NCI-H1930 (cell line): ENCODE measurements around the gene DENR.

Source experiments
- DNase-seq, 2 experiments: peaks; one replicate each; lab custom pipeline; 2025; lab: John Stamatoyannopoulos, UW

The DENR gene

DNA sequence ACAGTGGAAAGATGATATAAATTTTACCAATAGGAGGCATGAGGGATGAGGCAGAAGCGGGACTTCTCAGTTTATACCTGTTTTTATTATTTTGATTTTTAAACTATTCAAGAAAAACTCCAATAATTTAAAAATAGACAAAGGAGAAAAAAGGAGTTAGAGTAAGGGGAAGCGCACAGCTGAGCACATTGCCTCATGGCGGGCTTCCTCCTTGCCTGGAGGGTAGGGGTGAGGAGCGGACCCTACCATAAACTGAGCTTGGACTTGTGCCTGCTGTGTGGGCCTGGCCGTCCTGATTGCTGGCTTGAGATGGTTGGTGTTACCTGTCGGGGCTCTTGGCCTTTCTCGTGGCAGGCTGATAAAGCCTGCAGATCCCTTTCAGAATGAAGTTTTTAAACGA is 67.5 kb downstream of the DENR start:
- no peak for DNase-seq
